H9 (cell line): ENCODE measurements around the gene THEMIS. TPM values are rescaled to one million over a fixed set of nuclear protein-coding genes. Genes with fewer than 3 reads are reported as not detected.

Source experiments
- DNase-seq: peaks from one replicate; pipeline ENCODE4 v3.0.0-alpha.2; 2017
- H2AFZ ChIP-seq: one replicate; pipeline ENCODE4 v1.6.1; 2013; ENCODE audit warnings: mild to moderate bottlenecking, low read length, control low read depth, moderate library complexity
- H2AK5ac ChIP-seq: 2 replicates; pipeline ENCODE4 v1.6.1; 2013; ENCODE audit warnings: low read length, control low read depth, mixed read lengths; ENCODE audit not compliant: insufficient read length
- H2BK120ac ChIP-seq: one replicate; pipeline ENCODE4 v1.6.1; 2013; ENCODE audit warnings: low read depth, mild to moderate bottlenecking, low read length, control low read depth, inconsistent platforms; ENCODE audit not compliant: poor library complexity, severe bottlenecking
- H2BK12ac ChIP-seq: 2 replicates; pipeline ENCODE4 v1.6.1; 2013; ENCODE audit warnings: low read length, control low read depth, mixed read lengths, low read depth; ENCODE audit not compliant: insufficient read length
- H2BK15ac ChIP-seq: 2 replicates; pipeline ENCODE4 v1.6.1; 2013; ENCODE audit warnings: low read depth, low read length, control low read depth
- H2BK20ac ChIP-seq: one replicate; pipeline ENCODE4 v1.6.1; 2013; ENCODE audit warnings: low read depth, mild to moderate bottlenecking, low read length, control low read depth, inconsistent platforms; ENCODE audit not compliant: poor library complexity, severe bottlenecking
- H2BK5ac ChIP-seq: 2 replicates; pipeline ENCODE4 v1.6.1; 2013; ENCODE audit warnings: low read length, control low read depth, mixed read lengths; ENCODE audit not compliant: insufficient read length
- H3K14ac ChIP-seq: 2 replicates; pipeline ENCODE4 v1.6.1; 2013; ENCODE audit warnings: low read length, control low read depth; ENCODE audit not compliant: insufficient read depth
- H3K18ac ChIP-seq: 2 replicates; pipeline ENCODE4 v1.6.1; 2013; ENCODE audit warnings: low read depth, mild to moderate bottlenecking, mixed read lengths, low read length, control low read depth; ENCODE audit not compliant: insufficient read length
- H3K23ac ChIP-seq: 2 replicates; pipeline ENCODE4 v1.6.1; 2013; ENCODE audit warnings: low read length, control low read depth, mixed read lengths, low read depth; ENCODE audit not compliant: insufficient read length
- H3K23me2 ChIP-seq: 2 replicates; pipeline ENCODE4 v1.6.1; 2013; ENCODE audit warnings: low read depth, mild to moderate bottlenecking, mixed read lengths, low read length, control low read depth; ENCODE audit not compliant: insufficient read length, poor library complexity, severe bottlenecking
- H3K27ac ChIP-seq: 2 replicates; pipeline ENCODE4 v1.5.1; 2013; ENCODE audit warnings: low read length, control low read depth, mixed read lengths, low read depth; ENCODE audit not compliant: insufficient read length
- H3K27me3 ChIP-seq: 2 replicates; pipeline ENCODE4 v1.6.1; 2013; ENCODE audit warnings: low read length, control low read depth, inconsistent platforms; ENCODE audit not compliant: insufficient read depth
- H3K4ac ChIP-seq: 2 replicates; pipeline ENCODE4 v1.6.1; 2013; ENCODE audit warnings: low read depth, mild to moderate bottlenecking, control low read depth, inconsistent platforms, low read length, moderate library complexity
- H3K4me1 ChIP-seq: 2 replicates; pipeline ENCODE4 v1.6.1; 2013; ENCODE audit warnings: low read length, control low read depth, inconsistent platforms; ENCODE audit not compliant: insufficient read depth
- H3K4me2 ChIP-seq: 2 replicates; pipeline ENCODE4 v1.6.1; 2013; ENCODE audit warnings: low read length, control low read depth, mixed read lengths; ENCODE audit not compliant: insufficient read length, insufficient read depth
- H3K56ac ChIP-seq: 2 replicates; pipeline ENCODE4 v1.6.1; 2013; ENCODE audit warnings: low read depth, mild to moderate bottlenecking, mixed read lengths, low read length, control low read depth; ENCODE audit not compliant: insufficient read length
- H3K79me1 ChIP-seq: 2 replicates; pipeline ENCODE4 v1.6.1; 2013; ENCODE audit warnings: low read depth, mild to moderate bottlenecking, moderate library complexity, low read length, control low read depth, inconsistent platforms; ENCODE audit not compliant: insufficient read depth, poor library complexity, severe bottlenecking
- H3K79me2 ChIP-seq: 2 replicates; pipeline ENCODE4 v1.6.1; 2013; ENCODE audit warnings: low read length, control low read depth, inconsistent platforms; ENCODE audit not compliant: insufficient read depth
- H3K9ac ChIP-seq: 2 replicates; pipeline ENCODE4 v1.6.1; 2013; ENCODE audit warnings: low read length, control low read depth, mixed read lengths; ENCODE audit not compliant: insufficient read length; ENCODE audit errors: extremely low read depth
- H3K9me3 ChIP-seq: one replicate; pipeline ENCODE4 v1.6.1; 2013; ENCODE audit warnings: low read depth, low read length, inconsistent platforms; ENCODE audit not compliant: control insufficient read depth
- H3T11ph ChIP-seq: one replicate; pipeline ENCODE4 v1.6.1; 2013; ENCODE audit warnings: mild to moderate bottlenecking, low read length, control low read depth, inconsistent platforms
- H4K20me1 ChIP-seq: one replicate; pipeline ENCODE4 v1.6.1; 2013; ENCODE audit not compliant: control insufficient read depth, insufficient read length, insufficient read depth
- H4K5ac ChIP-seq: 2 replicates; pipeline ENCODE4 v1.6.1; 2013; ENCODE audit warnings: low read depth, mild to moderate bottlenecking, mixed read lengths, low read length, control low read depth; ENCODE audit not compliant: insufficient read length
- H4K8ac ChIP-seq: replicated peaks from 2 replicates; pipeline ENCODE4 v1.6.1; 2013; ENCODE audit warnings: low read length, control low read depth, mixed read lengths, low read depth; ENCODE audit not compliant: insufficient read length
- H4K91ac ChIP-seq: 2 replicates; pipeline ENCODE4 v1.6.1; 2013; ENCODE audit warnings: low read depth, mild to moderate bottlenecking, moderate library complexity, mixed read lengths, low read length, control low read depth; ENCODE audit not compliant: insufficient read length
- H3K27ac Mint-ChIP-seq, 3 experiments: 2 replicates in 2 of 3; 3 replicates in 1 of 3; pipeline ENCODE4 v1.8.0; 2020 to 2021; ENCODE audit warnings: mixed read lengths in 3 of 3, mild to moderate bottlenecking in 1 of 3, moderate library complexity in 1 of 3
- H3K27me3 Mint-ChIP-seq: 2 replicates; pipeline ENCODE4 v1.8.0; 2021; ENCODE audit warnings: low read depth, mild to moderate bottlenecking, moderate library complexity, mixed read lengths
- H3K36me3 Mint-ChIP-seq, 3 experiments: 2 replicates in 2 of 3; 3 replicates in 1 of 3; pipeline ENCODE4 v1.8.0; 2020 to 2021; ENCODE audit warnings: low read depth in 3 of 3, mixed read lengths in 3 of 3; ENCODE audit not compliant: insufficient read depth in 1 of 3
- H3K4me1 Mint-ChIP-seq, 2 experiments: 2 replicates each; pipeline ENCODE4 v1.8.0; 2020; ENCODE audit warnings: mixed read lengths in 2 of 2
- H3K4me3 Mint-ChIP-seq, 2 experiments: 2 replicates in 1 of 2; 3 replicates in 1 of 2; pipeline ENCODE4 v1.8.0; 2020 to 2021; ENCODE audit warnings: mild to moderate bottlenecking in 2 of 2, mixed read lengths in 2 of 2, moderate library complexity in 1 of 2
- H3K9me3 Mint-ChIP-seq, 2 experiments: 2 replicates in 1 of 2; 3 replicates in 1 of 2; pipeline ENCODE4 v1.8.0; 2020; ENCODE audit warnings: mild to moderate bottlenecking in 2 of 2, mixed read lengths in 2 of 2, moderate library complexity in 1 of 2
- CTCF ChIP-seq: fragments of 200-600 bp; sonication (generic); conservative IDR thresholded peaks from 3 replicates; pipeline ENCODE4 v1.8.0; 2021; ENCODE audit warnings: antibody characterized with exemption, mild to moderate bottlenecking
- whole genome bisulfite sequencing: extraction: QIAGEN DNeasy Blood & Tissue Kit; methylation state at CpG from one replicate; pipeline ENCODE4 v1.1.7; 2013; ENCODE audit warnings: missing lambda C conversion rate, low lambda C conversion rate, mixed read lengths; ENCODE audit not compliant: insufficient read length; ENCODE audit errors: extremely low coverage; 5-methylcytosine and 5-hydroxymethylcytosine counted together
- total RNA-seq: library from RNA; stranded (reverse); gene quantifications from 2 replicates; pipeline ENCODE4 v1.2.1, GENCODE V29; 2021

THEMIS gene
- total RNA-seq, 1 experiment from 2014 or later: not detected

- no peak overlapping the region for H2BK5ac ChIP-seq
- H3K27ac ChIP-seq: no peak overlapping the region
- H4K8ac ChIP-seq: no peak overlapping the region
- H3K23me2 ChIP-seq: no peaks in the 10 kb centered on the region
- Mint-ChIP-seq H3K9me3 (no peaks in the 10 kb centered on the region), H3K36me3 (no peaks in the 10 kb centered on the region), H3K27ac (peak overlapping the region in 1 of 3 experiments; percentile 32; a peak in 1 of 7 replicates), H3K4me3 (no peak overlapping the region), H3K27me3 (no peaks in the 10 kb centered on the region), H3K4me1 (peaks cover 3 to 7% of the 10 kb centered on the region in 2 experiments)
- no peak overlapping the region for H2BK15ac ChIP-seq
- no peaks in the 10 kb centered on the region for H3K27me3 ChIP-seq
- H2BK20ac ChIP-seq: no peak overlapping the region
- no peaks in the 10 kb centered on the region for H3K4me1 ChIP-seq
- no peak overlapping the region for H3K23ac ChIP-seq
- no peak overlapping the region for H3K18ac ChIP-seq
- no peak overlapping the region for H4K5ac ChIP-seq
- no peak for DNase-seq
- no peak overlapping the region for H3K4ac ChIP-seq
- no peak overlapping the region for H3K14ac ChIP-seq
- no peak overlapping the region for H2BK12ac ChIP-seq
- no peaks in the 10 kb centered on the region for H4K20me1 ChIP-seq
- no peak for TF ChIP-seq CTCF
- no CpG with 5 or more reads among the region's 1 CpG for WGBS
- H3K9ac ChIP-seq: no peak overlapping the region
- no peak overlapping the region for H2AK5ac ChIP-seq
- no peak overlapping the region for H2BK120ac ChIP-seq
- no peak overlapping the region for H4K91ac ChIP-seq
- H3K79me2 ChIP-seq: no peaks in the 10 kb centered on the region
- no peak overlapping the region for H2AFZ ChIP-seq
- H3K79me1 ChIP-seq: no peaks in the 10 kb centered on the region
- no peak overlapping the region for H3K4me2 ChIP-seq
- no peak overlapping the region for H3K56ac ChIP-seq
- no peaks in the 10 kb centered on the region for H3K9me3 ChIP-seq
- H3T11ph ChIP-seq: no peak overlapping the region
Observed at GRCh38 chr6:127857051-127857637, 43.7 kb downstream of the THEMIS start.
